ENCODE measurements around the gene IQSEC1.

The IQSEC1 gene

GRCh38 chr3:12943124-12944021 is 129.9 kb downstream of the IQSEC1 start:
- DNase-seq (ENCODE audit: low read depth) = no peak
- TF ChIP-seq CTCF (conservative IDR thresholded peaks at IDR 0.05; ENCODE audit: low read length) = no peak
- no peak overlapping the region for H3K4me3 ChIP-seq (ENCODE audit: low read length)

DNA sequence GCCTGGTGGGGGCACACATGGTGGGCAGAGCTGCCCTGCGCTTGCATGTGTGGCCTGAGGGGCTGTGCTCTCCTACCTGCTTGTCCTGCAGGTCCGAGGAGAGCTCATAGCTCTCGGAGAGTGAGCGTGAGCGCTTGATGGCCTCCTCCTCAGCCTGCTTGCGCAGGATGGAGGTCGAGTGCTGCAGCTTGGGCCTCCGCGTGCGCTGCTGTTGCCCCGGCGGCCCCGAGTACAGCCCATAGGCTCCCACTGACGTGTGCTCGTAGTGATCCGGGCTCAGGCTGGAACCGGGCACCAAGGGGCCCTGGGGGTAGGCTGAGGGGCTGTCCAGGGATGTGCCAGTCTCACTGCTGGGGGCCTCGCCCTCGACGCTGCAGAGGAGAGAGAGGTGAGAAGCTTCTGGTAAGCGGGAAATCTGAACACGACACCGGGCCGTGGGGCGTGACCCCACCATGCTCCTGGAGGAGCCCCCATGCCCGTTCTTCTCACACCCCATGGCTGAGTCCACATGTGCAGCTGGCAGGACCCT is 131.7 kb downstream of the IQSEC1 start:
- DNase-seq (ENCODE audit: low read depth) = no peak
- no peak for TF ChIP-seq CTCF (conservative IDR thresholded peaks at IDR 0.05; ENCODE audit: low read length)
- H3K4me3 ChIP-seq (ENCODE audit: low read length) = no peak overlapping the region

- no peak for DNase-seq (ENCODE audit: low read depth)
- H3K4me3 ChIP-seq (ENCODE audit: low read length) = no peak overlapping the region
- TF ChIP-seq CTCF (conservative IDR thresholded peaks at IDR 0.05; ENCODE audit: low read length) = no peak
These were observed 132.4 kb downstream of the IQSEC1 start for GRCh38 chr3:12940854-12941253.

- no peak for TF ChIP-seq CTCF (conservative IDR thresholded peaks at IDR 0.05; ENCODE audit: low read length)
- no peak overlapping the region for H3K4me3 ChIP-seq (ENCODE audit: low read length)
- no peak for DNase-seq (ENCODE audit: low read depth)
These were observed 134.1 kb downstream of the IQSEC1 start for GRCh38 chr3:12939137-12939536.

- DNase-seq (ENCODE audit: low read depth) = peak; percentile 55
- no peak overlapping the region for H3K4me3 ChIP-seq (ENCODE audit: low read length)
- TF ChIP-seq CTCF (conservative IDR thresholded peaks at IDR 0.05; ENCODE audit: low read length) = no peak
These were observed 134.9 kb downstream of the IQSEC1 start for GRCh38 chr3:12938258-12938711.

DNA sequence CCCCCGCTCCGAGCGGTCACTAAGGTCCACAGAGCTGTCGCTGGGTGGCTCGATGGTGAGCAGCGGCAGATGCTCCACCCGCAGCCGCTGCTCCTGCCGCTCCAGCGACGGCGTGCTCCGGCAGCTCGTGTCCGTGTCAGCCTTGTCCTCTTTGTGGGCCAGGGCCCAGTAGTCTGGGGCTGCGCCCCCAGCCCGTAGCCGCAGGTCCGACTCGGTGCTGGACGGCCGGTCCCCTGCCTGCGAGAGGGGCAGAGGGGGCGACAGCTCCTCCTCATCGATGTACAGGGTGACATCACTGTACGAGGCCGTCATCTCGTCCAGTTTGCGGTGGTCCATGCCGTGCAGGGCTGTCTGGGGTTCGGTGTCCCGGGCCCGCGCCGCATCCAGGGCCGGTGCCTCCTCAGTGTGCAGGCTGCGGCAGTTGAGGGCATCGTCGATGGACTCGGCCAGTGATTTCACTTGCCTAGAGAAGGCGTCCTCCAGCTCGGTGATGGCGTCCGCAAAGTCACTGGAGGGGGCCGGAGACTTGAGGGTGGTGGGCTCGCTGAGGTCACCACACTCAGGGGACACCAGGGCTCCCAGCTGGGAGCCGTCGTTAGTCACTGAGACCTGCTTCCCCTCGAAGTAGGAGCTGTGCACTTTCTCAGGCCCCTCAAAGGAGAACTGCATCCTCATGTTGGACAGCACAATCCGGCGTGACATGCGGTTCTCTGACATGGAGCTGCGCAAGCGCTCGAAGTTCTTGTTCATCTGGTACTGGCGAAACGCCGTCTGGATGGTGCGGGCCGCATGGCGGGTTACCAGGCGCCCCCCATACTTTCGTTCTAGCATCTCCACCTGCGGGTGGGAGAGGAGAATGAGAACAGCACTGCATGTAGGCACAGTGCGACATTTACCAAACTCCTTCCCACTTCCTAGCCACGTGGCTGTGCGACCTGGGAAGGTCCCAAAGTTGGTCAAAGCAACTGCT is 137.1 kb downstream of the IQSEC1 start:
- no peak for DNase-seq (ENCODE audit: low read depth)

More for the DNA sequence above, 137.1 kb downstream of the IQSEC1 start:
- TF ChIP-seq CTCF (conservative IDR thresholded peaks at IDR 0.05; ENCODE audit: low read length) = no peak
- no peak overlapping the region for H3K4me3 ChIP-seq (ENCODE audit: low read length)

All from AG10803 (cell line).